Ovary (tissue), 9 donors: Measurements from ENCODE around the gene ROMO1. TPM values are rescaled to one million over a fixed set of nuclear protein-coding genes. Genes with fewer than 3 reads are reported as not detected.
"Not testable (repeated sequence)": the region's sequence is repeated elsewhere in the genome, so short reads cannot be mapped to it uniquely, and the experiment has no call there.

Source experiments
- DNase-seq, 5 donors: peaks; one replicate each; pipeline ENCODE4 v3.0.0-alpha.2; 2019 to 2020
- H3K27ac ChIP-seq, 2 donors: fragments of 200-600 bp; one replicate each; pipeline versions ENCODE4 v1.5.1 to v1.8.0; 2019 to 2022
- H3K27me3 ChIP-seq: fragments of 200-600 bp; one replicate; pipeline ENCODE4 v1.8.0; 2022
- H3K36me3 ChIP-seq: fragments of 200-600 bp; sonication (generic); one replicate; pipeline ENCODE4 v1.5.1; 2019
- H3K4me1 ChIP-seq: one replicate; pipeline ENCODE4 v1.8.1; 2013; ENCODE audit warnings: mild to moderate bottlenecking, moderate library complexity; ENCODE audit not compliant: insufficient read depth
- H3K4me3 ChIP-seq: fragments of 200-600 bp; sonication (generic); one replicate; pipeline ENCODE4 v1.5.1; 2017
- H3K9me3 ChIP-seq, 2 donors: fragments of 200-600 bp in 1 of 2; sonication (generic) in 1 of 2; one replicate each; pipeline versions ENCODE4 v1.5.1 to v1.8.1; 2013 to 2019; ENCODE audit warnings: mild to moderate bottlenecking in 1 of 2, moderate library complexity in 1 of 2
- EP300 ChIP-seq: sonication (generic); formaldehyde crosslinking; IDR thresholded peaks from one replicate; pipeline ENCODE4 v1.6.1; 2017; ENCODE audit warnings: antibody characterized with exemption
- POLR2A ChIP-seq: fragments of 450-650 bp; IDR thresholded peaks from one replicate; pipeline ENCODE4 v1.6.1; 2017; ENCODE audit warnings: antibody characterized with exemption, mild to moderate bottlenecking, moderate library complexity
- WGBS, 3 donors: extraction: QIAGEN DNeasy Blood & Tissue Kit in 1 of 3; methylation state at CpG; one replicate each; pipeline versions ENCODE4 v1.1.5 to v1.1.7; 2013 to 2017; 5-methylcytosine and 5-hydroxymethylcytosine counted together
- intact Hi-C, 4 donors: fragments of 100-400 bp; cut with DNase I; formaldehyde crosslinking; loops; one replicate each; pipeline versions ENCODE4 v1.11.0 to v1.15.1; 2022 to 2023
- polyA plus RNA-seq, 2 donors: library from polyadenylated mRNA; stranded (reverse); fragments of 200-250 nt in 1 of 2; fragments of 350-450 nt in 1 of 2; fragmentation: Illumina TruSeq in 1 of 2; extraction: RNeasy Lipid Tissue Mini Kit (QIAGEN cat#74804) in 1 of 2; gene quantifications; one replicate each; pipeline ENCODE4 v1.2.3, GENCODE V29; 2013 to 2014
- total RNA-seq, 7 donors: library from RNA; depleted of rRNA in 2 of 7; stranded (reverse); fragments of >200 nt in 2 of 7; fragmentation: NEBNext Ultra II Directional in 3 of 7; extraction: Animal tissue kit (Norgen Biotek cat#: 25700) in 3 of 7; gene quantifications; one replicate each; pipeline versions ENCODE4 v1.1.0 to v1.2.4, GENCODE V29; 2016 to 2023
- TF ChIP-seq, protein P1 (sequence below), 3 donors: fragments of 450-650 bp in 2 of 3; fragments of 200-600 bp in 1 of 3; IDR thresholded peaks; one replicate each; pipeline versions ENCODE4 v1.5.1 to v1.8.0; 2016 to 2022; ENCODE audit warnings: antibody characterized with exemption in 3 of 3, mild to moderate bottlenecking in 1 of 3
- donor health status: DM: no; HTN: no; CAD: no; lungs with moderate emphysema.
- donor health status: DM: no; HTN: no; CAD: no.
- donor health status: Bipolar disorder and iron deficiency.
- donor health status: DM: yes; HTN: yes; CAD: no.
- donor health status: DM: no; HTN: no; CAD: no.
- donor health status: DM: yes; HTN: yes; CAD: no.

Gene ROMO1
- total and polyA plus RNA-seq, 9 donors: 23.2 to 404 (median 112) TPM

DNA sequence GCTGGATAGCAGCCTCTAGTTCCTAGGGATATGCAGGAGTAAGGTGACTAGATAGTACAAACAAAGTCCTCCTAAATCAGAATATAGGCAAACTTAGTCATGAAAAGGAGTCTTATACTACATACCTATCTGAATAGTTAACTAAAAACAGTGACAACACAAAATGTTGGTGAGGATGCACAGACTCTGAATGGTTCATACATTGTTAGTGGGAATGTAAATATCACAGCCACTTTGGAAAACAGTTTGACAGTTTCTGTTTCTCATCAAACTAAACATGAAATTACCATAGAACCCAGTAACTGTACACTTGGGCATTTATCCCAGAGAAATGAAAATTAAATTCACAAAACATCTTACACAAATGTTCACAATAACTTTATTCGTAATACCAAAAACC lies 17.2 kb upstream of the ROMO1 start:
- TF ChIP-seq, protein P1, sequence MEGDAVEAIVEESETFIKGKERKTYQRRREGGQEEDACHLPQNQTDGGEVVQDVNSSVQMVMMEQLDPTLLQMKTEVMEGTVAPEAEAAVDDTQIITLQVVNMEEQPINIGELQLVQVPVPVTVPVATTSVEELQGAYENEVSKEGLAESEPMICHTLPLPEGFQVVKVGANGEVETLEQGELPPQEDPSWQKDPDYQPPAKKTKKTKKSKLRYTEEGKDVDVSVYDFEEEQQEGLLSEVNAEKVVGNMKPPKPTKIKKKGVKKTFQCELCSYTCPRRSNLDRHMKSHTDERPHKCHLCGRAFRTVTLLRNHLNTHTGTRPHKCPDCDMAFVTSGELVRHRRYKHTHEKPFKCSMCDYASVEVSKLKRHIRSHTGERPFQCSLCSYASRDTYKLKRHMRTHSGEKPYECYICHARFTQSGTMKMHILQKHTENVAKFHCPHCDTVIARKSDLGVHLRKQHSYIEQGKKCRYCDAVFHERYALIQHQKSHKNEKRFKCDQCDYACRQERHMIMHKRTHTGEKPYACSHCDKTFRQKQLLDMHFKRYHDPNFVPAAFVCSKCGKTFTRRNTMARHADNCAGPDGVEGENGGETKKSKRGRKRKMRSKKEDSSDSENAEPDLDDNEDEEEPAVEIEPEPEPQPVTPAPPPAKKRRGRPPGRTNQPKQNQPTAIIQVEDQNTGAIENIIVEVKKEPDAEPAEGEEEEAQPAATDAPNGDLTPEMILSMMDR (IDR thresholded peaks at IDR 0.05): no peak
- no peak for TF ChIP-seq EP300
- TF ChIP-seq POLR2A: no peak
- intact Hi-C loops: loop anchor here in 1 of 4 donors (5.0 kb wide), 1 partner anchor 1005 kb away; no protein-coding TSS in a partner anchor
- Histone ChIP-seq H3K9me3 (no peaks in the 10 kb centered on the region), H3K4me3 (no peak overlapping the region), H3K27ac (no peak overlapping the region), H3K36me3 (no peaks in the 10 kb centered on the region), H3K4me1 (no peaks in the 10 kb centered on the region), H3K27me3 (no peaks in the 10 kb centered on the region)
- 94 to 96% (median 96%) methylated on average over 1 of the region's 1 CpG for WGBS, 3 donors
- no peak for DNase-seq

DNA sequence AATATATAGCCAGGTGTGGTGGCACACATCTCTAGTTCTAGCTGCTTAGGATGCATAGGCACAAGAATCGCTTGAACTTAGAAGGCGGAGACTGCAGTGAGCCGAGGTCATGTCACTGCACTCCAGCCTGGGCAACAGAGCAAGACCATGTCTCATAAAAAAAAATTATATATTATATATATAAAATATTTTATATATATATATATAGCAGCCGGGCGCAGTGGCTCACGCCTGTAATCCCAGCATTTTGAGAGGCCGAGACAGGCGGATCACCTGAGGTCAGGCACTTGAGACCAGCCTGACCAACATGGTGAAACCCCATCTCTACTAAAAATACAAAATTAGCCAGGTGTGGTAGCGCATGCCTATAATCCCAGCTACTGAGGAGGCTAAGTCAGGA lies 13.8 kb upstream of the ROMO1 start:
- H3K27ac ChIP-seq, H3K27me3 ChIP-seq, H3K4me1 ChIP-seq, H3K36me3 ChIP-seq, H3K4me3 ChIP-seq, H3K9me3 ChIP-seq, intact Hi-C loops: not testable (repeated sequence)
- 90 to 96% (median 95%) methylated on average over 9 of the region's 9 CpGs for WGBS, 3 donors
- DNase-seq: peak in 1 of 5 donors; percentile 5

DNA sequence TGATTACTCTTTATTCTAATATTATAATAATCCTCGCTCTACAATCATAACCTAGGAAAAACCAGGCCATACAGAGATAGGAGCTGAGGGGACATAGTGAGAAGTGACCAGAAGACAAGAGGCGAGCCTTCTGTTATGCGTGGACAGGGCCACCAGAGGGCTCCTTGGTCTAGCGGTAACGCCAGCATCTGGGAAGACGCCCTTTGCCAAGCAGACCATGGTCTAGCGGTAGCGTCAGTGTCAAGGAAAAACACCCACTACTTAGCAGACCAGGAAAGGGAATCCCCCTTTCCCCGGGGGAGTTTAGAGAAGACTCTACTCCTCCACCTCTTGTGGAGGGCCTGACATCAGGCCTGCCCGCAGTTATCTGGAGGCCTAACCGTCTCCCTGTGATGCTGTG lies 12.3 kb upstream of the ROMO1 start:
- H3K4me1 ChIP-seq, H3K27ac ChIP-seq, H3K9me3 ChIP-seq, H3K36me3 ChIP-seq, intact Hi-C loops, DNase-seq, H3K27me3 ChIP-seq, H3K4me3 ChIP-seq: not testable (repeated sequence)
- 89 to 90% (median 90%) methylated on average over 11 of the region's 11 CpGs for WGBS, 3 donors

DNA sequence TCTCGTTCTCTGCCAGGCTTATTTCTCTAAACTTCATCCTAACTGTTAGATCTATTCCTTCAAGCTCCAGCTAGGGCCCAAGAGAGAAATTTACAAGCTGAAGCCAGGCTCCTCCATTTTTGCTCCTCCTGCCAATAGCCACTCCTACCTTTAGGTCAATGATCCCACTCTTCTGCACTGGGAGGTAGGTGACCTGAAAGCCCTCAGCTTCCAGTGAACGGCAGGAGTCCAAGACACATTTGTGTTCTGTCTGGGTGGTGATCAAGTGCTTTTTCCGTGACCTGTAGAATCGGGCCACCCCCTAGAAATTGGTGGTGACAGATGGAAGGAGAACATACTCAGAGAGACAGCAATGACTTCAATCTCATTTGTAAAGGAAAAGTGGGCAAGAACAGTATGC lies 8.9 kb upstream of the ROMO1 start:
- no peaks in the 10 kb centered on the region for H3K4me1 ChIP-seq
- TF ChIP-seq EP300 (no peak), POLR2A (no peak)
- TF ChIP-seq, protein P1 (IDR thresholded peaks at IDR 0.05): no peak
- H3K9me3 ChIP-seq: no peaks in the 10 kb centered on the region
- H3K27ac ChIP-seq: no peak overlapping the region
- H3K36me3 ChIP-seq: no peaks in the 10 kb centered on the region
- DNase-seq: no peak
- 81 to 87% (median 86%) methylated on average over 4 of the region's 4 CpGs for WGBS, 3 donors
- no peak overlapping the region for H3K4me3 ChIP-seq
- intact Hi-C loops: loop anchor here in 2 of 4 donors (10.0 kb wide), 2 partner anchors 85 to 215 kb away; no protein-coding TSS in a partner anchor
- H3K27me3 ChIP-seq: no peaks in the 10 kb centered on the region

DNA sequence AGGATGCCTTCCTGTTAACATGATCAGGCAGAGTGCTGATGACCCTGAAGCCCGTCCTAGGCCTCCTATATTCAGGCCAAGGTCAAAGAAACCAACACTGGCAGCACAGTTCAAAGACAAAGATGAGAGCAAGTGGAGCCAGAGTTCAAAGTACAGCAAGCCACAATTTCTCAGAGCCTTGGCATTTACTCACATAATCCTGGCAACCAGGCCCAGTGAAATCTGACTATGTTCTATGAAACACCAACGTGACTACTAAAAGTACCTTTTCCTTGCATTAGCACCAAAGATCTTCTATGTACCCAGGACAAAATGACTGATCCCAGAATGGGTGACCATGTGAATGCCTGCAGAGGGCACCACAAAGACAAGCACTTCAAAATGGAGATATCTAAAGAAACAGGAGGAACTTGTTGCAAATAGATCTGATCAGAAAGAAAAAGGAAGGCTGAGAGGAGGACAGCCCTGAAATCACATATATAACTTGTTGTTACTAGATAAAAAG lies 3.9 kb upstream of the ROMO1 start:
- Histone ChIP-seq H3K4me3 (no peak overlapping the region), H3K27me3 (no peaks in the 10 kb centered on the region), H3K27ac (no peak overlapping the region), H3K36me3 (no peaks in the 10 kb centered on the region), H3K4me1 (peaks cover 7% of the 10 kb centered on the region), H3K9me3 (no peaks in the 10 kb centered on the region)
- TF ChIP-seq, protein P1 (IDR thresholded peaks at IDR 0.05): no peak
- TF ChIP-seq EP300 (no peak), POLR2A (no peak)
- no peak for DNase-seq
- WGBS, 3 donors: 72 to 81% (median 81%) methylated on average over 2 of the region's 2 CpGs
- intact Hi-C loops: loop anchor here in 2 of 4 donors (10.0 kb wide), 2 partner anchors 90 to 220 kb away; no protein-coding TSS in a partner anchor
